Measurements from ENCODE around the gene VAPB.

- no peak for TF ChIP-seq CTCF (IDR thresholded peaks at IDR 0.05)
- TF ChIP-seq EP300 (IDR thresholded peaks at IDR 0.05): no peak
These were observed 97.2 kb downstream of the VAPB start for GRCh38 chr20:58486207-58486606.
